Hematopoietic multipotent progenitor cell treated with erythropoietin and hydrocortisone succinate and interleukin-3 and kit ligand, for 17 days (in vitro differentiated cells): ENCODE measurements around the gene LIPI.
"Not testable (repeated sequence)": the region's sequence is repeated elsewhere in the genome, so short reads cannot be mapped to it uniquely, and the experiment has no call there.

Experiments used
- DNase-seq: peaks from one replicate; pipeline ENCODE4 v3.0.0-alpha.2; 2015; ENCODE audit warnings: low spot score

The LIPI gene

GRCh38 chr21:14072761-14073535 is 137.8 kb downstream of the LIPI start:
- no peak for DNase-seq

- no peak for DNase-seq
These were observed 138.6 kb downstream of the LIPI start for GRCh38 chr21:14071902-14072734.

GRCh38 chr21:14070968-14071367 is 139.8 kb downstream of the LIPI start:
- DNase-seq = no peak

- no peak for DNase-seq
These were observed 140.5 kb downstream of the LIPI start for GRCh38 chr21:14070049-14070893.

- DNase-seq = no peak
These were observed 146.5 kb downstream of the LIPI start for GRCh38 chr21:14064296-14064645.

GRCh38 chr21:14063620-14064295 is 147.0 kb downstream of the LIPI start:
- DNase-seq = not testable (repeated sequence)

DNA sequence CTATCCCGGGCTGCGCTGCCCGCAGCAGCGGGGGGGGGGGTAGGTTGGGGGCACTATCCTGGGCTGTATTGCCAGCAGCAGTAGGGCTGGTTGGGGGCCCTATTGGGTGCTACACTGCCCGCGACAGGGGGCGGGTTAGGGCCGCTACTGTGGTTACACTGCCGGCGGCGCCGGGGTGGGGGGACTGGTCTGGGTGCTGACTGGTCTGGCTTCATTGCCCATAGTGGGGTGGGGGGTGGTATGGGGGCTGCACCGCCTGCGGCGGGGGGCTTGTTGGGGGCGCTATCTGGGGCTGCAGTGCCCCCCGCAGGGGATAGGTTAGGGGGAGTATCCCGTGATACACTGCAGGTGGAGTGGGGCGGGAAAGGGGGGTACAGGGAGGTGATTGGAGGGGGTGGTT is 148.1 kb downstream of the LIPI start:
- DNase-seq = not testable (repeated sequence)

DNA sequence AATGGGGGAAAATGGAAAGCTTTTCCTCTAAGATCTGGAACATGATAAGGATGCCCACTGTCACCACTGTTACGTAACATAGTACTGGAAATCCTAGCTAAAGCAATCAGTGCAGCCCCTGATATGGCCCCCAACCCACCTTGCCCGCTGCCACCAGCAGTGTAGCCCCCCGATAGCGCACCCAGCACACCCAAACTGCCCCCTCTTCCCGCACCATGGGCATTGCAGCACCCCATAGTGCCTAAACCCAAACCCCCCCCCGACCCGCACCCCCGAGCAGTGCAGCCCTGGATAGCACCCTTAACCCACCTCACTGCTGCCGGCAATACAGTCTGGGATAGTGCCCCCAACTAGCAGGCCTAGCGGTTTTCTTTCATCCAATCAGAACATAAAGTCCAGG is 148.9 kb downstream of the LIPI start:
- not testable (repeated sequence) for DNase-seq

GRCh38 chr21:14058995-14059627 is 151.6 kb downstream of the LIPI start:
- not testable (repeated sequence) for DNase-seq
